HepG2 (cell line): ENCODE measurements around the gene CIAPIN1. TPM values are rescaled to one million over a fixed set of nuclear protein-coding genes. Genes with fewer than 3 reads are reported as not detected.

Experiments used
- BHLHE40 ChIP-seq: IDR thresholded peaks from 2 replicates; pipeline ENCODE4 v1.6.1; 2011; ENCODE audit warnings: low read length, improper control_type of control experiment
- GMEB1 ChIP-seq: sonication (generic); formaldehyde crosslinking; IDR thresholded peaks from 2 replicates; pipeline ENCODE4 v1.5.1; 2020; ENCODE audit warnings: missing genetic modification reagents, mild to moderate bottlenecking, borderline replicate concordance
- HDAC1 ChIP-seq: sonication (generic); formaldehyde crosslinking; IDR thresholded peaks from 2 replicates; pipeline ENCODE4 v1.5.1; 2020; ENCODE audit warnings: mild to moderate bottlenecking, missing genetic modification reagents
- HMGXB4 ChIP-seq, 2 experiments: sonication (generic) in 1 of 2; formaldehyde crosslinking in 1 of 2; IDR thresholded peaks; 2 replicates each; pipeline versions ENCODE4 v1.4.0 to v1.6.1; 2018 to 2020; ENCODE audit warnings: missing genetic modification reagents in 2 of 2, borderline replicate concordance in 1 of 2, low read depth in 1 of 2, mild to moderate bottlenecking in 1 of 2, missing biosample characterization in 1 of 2
- HNRNPH1 ChIP-seq: fragments of 200-400 bp; formaldehyde crosslinking; optimal IDR thresholded peaks from 2 replicates; pipeline ENCODE3; 2017; ENCODE audit warnings: mild to moderate bottlenecking, low read depth, low read length
- MEIS1 ChIP-seq: sonication (generic); formaldehyde crosslinking; IDR thresholded peaks from 2 replicates; pipeline ENCODE4 v1.9.0; 2021; ENCODE audit warnings: mild to moderate bottlenecking, missing genetic modification reagents, moderate library complexity, borderline replicate concordance
- MTA1 ChIP-seq: sonication (generic); formaldehyde crosslinking; IDR thresholded peaks from 2 replicates; pipeline ENCODE4 v1.4.0; 2020; ENCODE audit warnings: missing genetic modification reagents, mild to moderate bottlenecking, borderline replicate concordance
- NCOR1 ChIP-seq: fragments of 200-600 bp; sonication (generic); IDR thresholded peaks from 2 replicates; pipeline ENCODE4 v1.7.0; 2017; ENCODE audit warnings: antibody characterized with exemption, low read length, borderline replicate concordance
- POLR2A ChIP-seq, 2 experiments: IDR thresholded peaks; 2 replicates each; pipeline ENCODE4 v1.6.1; 2011; ENCODE audit warnings: low read depth in 2 of 2, low read length in 2 of 2, mild to moderate bottlenecking in 1 of 2, moderate library complexity in 1 of 2; ENCODE audit not compliant: insufficient read depth in 1 of 2
- SUZ12 ChIP-seq: fragments of 150-350 bp; IDR thresholded peaks from 2 replicates; pipeline ENCODE4 v1.6.1; 2014; ENCODE audit warnings: low read depth, low read length
- ZBTB20 ChIP-seq: sonication (generic); formaldehyde crosslinking; IDR thresholded peaks from 2 replicates; pipeline ENCODE4 v1.8.1; 2023; ENCODE audit warnings: missing genetic modification reagents, low read depth, mild to moderate bottlenecking, borderline replicate concordance
- ZNF160 ChIP-seq: sonication (generic); formaldehyde crosslinking; IDR thresholded peaks from 2 replicates; pipeline ENCODE4 v1.8.0; 2022; ENCODE audit warnings: mild to moderate bottlenecking, inconsistent platforms, missing genetic modification reagents
- ZNF263 ChIP-seq: sonication (generic); formaldehyde crosslinking; IDR thresholded peaks from 2 replicates; pipeline ENCODE4 v1.4.0; 2020; ENCODE audit warnings: missing genetic modification reagents
- ZNF414 ChIP-seq: sonication (generic); formaldehyde crosslinking; IDR thresholded peaks from 2 replicates; pipeline ENCODE4 v1.5.0; 2020; ENCODE audit warnings: missing genetic modification reagents
- polyA plus RNA-seq, 8 experiments: library from polyadenylated mRNA; depleted of rRNA in 3 of 8; stranded (reverse) in 7 of 8; unstranded in 1 of 8; fragments of >200 nt; fragmentation: Illumina TruSeq in 4 of 8; extraction: Trizol in 4 of 8; gene quantifications; 2 replicates each; pipeline versions ENCODE4 v1.2.1 to v1.2.3, GENCODE V29; 2011 to 2016; ENCODE audit warnings: low read depth in 4 of 8, missing spikeins in 1 of 8, mixed read lengths in 1 of 8; ENCODE audit not compliant: insufficient read depth in 1 of 8
- total RNA-seq, 5 experiments: library from RNA; depleted of rRNA; stranded (reverse); fragments of >200 nt; fragmentation: Illumina TruSeq; extraction: Trizol; gene quantifications; 2 replicates each; pipeline ENCODE4 v1.2.3, GENCODE V29; 2016; ENCODE audit warnings: low read depth in 1 of 5
- TF ChIP-seq, protein P1 (sequence below): sonication (generic); formaldehyde crosslinking; IDR thresholded peaks from 2 replicates; pipeline ENCODE4 v1.5.1; 2020; ENCODE audit warnings: missing genetic modification reagents, mild to moderate bottlenecking, borderline replicate concordance
- TF ChIP-seq, protein P2 (sequence below): fragments of 450-650 bp; IDR thresholded peaks from 2 replicates; pipeline ENCODE4 v1.6.1; 2016
- TF ChIP-seq, protein P3 (sequence below): sonication (generic); formaldehyde crosslinking; IDR thresholded peaks from 2 replicates; pipeline ENCODE4 v1.9.0; 2022; ENCODE audit warnings: missing genetic modification reagents, mild to moderate bottlenecking, borderline replicate concordance
- TF ChIP-seq, protein P4 (sequence below): sonication (generic); formaldehyde crosslinking; IDR thresholded peaks from 2 replicates; pipeline ENCODE4 v1.4.0; 2020; ENCODE audit warnings: missing genetic modification reagents, low read depth, mild to moderate bottlenecking, borderline replicate concordance

The CIAPIN1 gene
- total and polyA plus RNA-seq, 2 of the 13 experiments (the other 11 are each of a cell fraction or from before 2014, with no cell fraction given): 69.3 to 89.7 TPM

DNA sequence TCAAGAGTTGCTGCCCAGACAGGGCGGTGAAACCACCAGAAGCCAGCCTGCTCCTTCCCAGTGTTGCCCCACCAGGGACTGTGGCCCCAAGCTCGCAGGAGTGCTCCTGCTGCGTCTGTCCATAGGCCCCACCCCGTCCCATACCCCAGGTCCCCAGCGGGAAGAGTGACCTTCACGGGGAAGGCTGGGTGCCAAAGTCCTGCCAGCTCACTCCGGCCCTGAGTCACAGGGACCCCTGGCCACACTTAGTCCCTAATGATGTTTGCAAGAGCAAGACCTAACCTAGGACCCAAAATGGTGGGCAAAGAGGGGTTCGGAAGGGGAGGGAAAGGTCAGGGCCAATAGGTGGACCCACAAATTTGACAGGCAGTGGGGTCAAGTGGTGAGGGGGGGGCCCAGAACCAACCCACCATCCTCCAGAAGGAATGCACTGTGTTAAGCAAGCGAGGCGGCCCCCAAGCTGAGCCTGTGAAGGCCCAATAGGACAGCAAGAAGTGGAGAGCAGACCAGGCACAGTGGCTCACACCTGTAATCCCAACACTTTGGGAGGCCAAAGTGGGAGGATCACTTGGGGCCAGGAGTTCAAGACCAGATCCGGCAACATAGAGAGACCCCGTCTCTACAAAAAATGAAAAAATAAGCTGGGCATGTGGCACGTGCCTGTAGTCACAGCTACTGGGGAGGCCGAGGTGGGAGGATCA is 35.8 kb upstream of the CIAPIN1 start (continued):
- TF ChIP-seq ZNF414 (CRISPR knock-in tag) (peak; percentile 88; the same call in 1 of the 2 replicates), BHLHE40 (peak; percentile 69), HNRNPH1 (no peak), HDAC1 (peak; percentile 93), ZNF263 (CRISPR knock-in tag) (peak; percentile 97), HMGXB4 (CRISPR knock-in tag; IDR thresholded peaks at IDR 0.05; ENCODE audit: borderline replicate concordance in 1 of 2, low read depth in 1 of 2) (peak; percentile 22 to 63; a peak in 2 of 4 replicates), ZNF160 (CRISPR knock-in tag) (peak; percentile 60), MTA1 (CRISPR knock-in tag) (peak; percentile 96; the same call in 1 of the 2 replicates), NCOR1 (peak; percentile 67; the same call in 1 of the 2 replicates), ZBTB20 (CRISPR knock-in tag) (peak; percentile 73; the same call in 1 of the 2 replicates), MEIS1 (CRISPR knock-in tag) (no peak; the same call in 1 of the 2 replicates), POLR2A (IDR thresholded peaks at IDR 0.05; ENCODE audit: insufficient read depth in 1 of 2, low read depth in 2 of 2, low read length in 2 of 2) (peak; percentile 32 to 62; a peak in 2 of 4 replicates), GMEB1 (CRISPR knock-in tag) (peak; percentile 64), SUZ12 (no peak)
- TF ChIP-seq, protein P1, sequence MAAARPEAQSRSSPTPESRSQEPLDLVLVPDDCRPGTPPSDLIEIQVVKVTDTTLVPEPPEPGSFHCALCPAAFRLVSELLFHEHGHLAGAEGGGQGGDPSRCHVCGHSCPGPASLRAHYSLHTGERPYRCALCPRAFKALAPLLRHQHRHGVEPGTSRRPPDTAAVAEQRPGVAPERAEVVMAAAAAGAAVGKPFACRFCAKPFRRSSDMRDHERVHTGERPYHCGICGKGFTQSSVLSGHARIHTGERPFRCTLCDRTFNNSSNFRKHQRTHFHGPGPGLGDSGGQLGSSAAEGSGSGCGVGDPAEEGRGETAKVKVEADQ (CRISPR knock-in tag): no peak
- TF ChIP-seq, protein P2, sequence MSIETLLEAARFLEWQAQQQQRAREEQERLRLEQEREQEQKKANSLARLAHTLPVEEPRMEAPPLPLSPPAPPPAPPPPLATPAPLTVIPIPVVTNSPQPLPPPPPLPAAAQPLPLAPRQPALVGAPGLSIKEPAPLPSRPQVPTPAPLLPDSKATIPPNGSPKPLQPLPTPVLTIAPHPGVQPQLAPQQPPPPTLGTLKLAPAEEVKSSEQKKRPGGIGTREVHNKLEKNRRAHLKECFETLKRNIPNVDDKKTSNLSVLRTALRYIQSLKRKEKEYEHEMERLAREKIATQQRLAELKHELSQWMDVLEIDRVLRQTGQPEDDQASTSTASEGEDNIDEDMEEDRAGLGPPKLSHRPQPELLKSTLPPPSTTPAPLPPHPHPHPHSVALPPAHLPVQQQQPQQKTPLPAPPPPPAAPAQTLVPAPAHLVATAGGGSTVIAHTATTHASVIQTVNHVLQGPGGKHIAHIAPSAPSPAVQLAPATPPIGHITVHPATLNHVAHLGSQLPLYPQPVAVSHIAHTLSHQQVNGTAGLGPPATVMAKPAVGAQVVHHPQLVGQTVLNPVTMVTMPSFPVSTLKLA: no peak
- TF ChIP-seq, protein P3, sequence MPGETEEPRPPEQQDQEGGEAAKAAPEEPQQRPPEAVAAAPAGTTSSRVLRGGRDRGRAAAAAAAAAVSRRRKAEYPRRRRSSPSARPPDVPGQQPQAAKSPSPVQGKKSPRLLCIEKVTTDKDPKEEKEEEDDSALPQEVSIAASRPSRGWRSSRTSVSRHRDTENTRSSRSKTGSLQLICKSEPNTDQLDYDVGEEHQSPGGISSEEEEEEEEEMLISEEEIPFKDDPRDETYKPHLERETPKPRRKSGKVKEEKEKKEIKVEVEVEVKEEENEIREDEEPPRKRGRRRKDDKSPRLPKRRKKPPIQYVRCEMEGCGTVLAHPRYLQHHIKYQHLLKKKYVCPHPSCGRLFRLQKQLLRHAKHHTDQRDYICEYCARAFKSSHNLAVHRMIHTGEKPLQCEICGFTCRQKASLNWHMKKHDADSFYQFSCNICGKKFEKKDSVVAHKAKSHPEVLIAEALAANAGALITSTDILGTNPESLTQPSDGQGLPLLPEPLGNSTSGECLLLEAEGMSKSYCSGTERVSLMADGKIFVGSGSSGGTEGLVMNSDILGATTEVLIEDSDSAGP: peak; percentile 77
- TF ChIP-seq, protein P4, sequence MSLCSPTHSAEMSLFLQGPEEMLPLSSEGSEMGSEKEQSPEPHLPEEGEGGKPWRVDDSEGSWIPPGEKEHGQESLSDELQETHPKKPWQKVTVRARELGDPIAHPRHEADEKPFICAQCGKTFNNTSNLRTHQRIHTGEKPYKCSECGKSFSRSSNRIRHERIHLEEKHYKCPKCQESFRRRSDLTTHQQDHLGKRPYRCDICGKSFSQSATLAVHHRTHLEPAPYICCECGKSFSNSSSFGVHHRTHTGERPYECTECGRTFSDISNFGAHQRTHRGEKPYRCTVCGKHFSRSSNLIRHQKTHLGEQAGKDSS: peak; percentile 69; the same call in 1 of the 2 replicates
